ENCODE results near the gene CARD9.

CARD9 gene

DNA sequence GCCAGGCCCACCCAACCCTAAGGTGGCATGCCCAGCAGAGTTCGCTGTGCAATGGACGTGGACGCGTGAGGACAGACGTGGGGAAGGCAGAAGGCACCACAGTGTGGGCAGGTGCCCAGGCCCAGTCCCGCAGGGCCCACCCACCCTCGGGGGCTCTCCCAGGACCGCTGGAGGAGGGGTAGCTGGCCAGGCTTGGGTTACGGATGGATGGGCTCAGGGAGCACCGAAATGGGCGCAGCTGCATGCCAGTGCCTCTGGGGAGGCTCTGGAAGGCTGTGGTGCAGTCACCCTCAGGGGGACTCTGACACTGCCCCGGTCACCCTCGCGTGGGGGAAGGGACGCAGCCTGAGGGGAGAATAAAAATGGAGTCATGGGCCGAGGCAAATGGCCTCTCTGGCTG, 55.8 kb downstream of the CARD9 start:
- DNase-seq (ENCODE audit: low read depth, low spot score): no peak
- POLR2A ChIA-PET: no interaction called here
- TF ChIP-seq, protein P1, sequence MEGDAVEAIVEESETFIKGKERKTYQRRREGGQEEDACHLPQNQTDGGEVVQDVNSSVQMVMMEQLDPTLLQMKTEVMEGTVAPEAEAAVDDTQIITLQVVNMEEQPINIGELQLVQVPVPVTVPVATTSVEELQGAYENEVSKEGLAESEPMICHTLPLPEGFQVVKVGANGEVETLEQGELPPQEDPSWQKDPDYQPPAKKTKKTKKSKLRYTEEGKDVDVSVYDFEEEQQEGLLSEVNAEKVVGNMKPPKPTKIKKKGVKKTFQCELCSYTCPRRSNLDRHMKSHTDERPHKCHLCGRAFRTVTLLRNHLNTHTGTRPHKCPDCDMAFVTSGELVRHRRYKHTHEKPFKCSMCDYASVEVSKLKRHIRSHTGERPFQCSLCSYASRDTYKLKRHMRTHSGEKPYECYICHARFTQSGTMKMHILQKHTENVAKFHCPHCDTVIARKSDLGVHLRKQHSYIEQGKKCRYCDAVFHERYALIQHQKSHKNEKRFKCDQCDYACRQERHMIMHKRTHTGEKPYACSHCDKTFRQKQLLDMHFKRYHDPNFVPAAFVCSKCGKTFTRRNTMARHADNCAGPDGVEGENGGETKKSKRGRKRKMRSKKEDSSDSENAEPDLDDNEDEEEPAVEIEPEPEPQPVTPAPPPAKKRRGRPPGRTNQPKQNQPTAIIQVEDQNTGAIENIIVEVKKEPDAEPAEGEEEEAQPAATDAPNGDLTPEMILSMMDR (IDR thresholded peaks at IDR 0.05; ENCODE audit: insufficient read depth, low read length, missing control alignments): no peak
- H3K4me3 ChIP-seq (ENCODE audit: low read depth, low read length): no peak overlapping the region
- CTCF ChIA-PET: no interaction called here

DNA sequence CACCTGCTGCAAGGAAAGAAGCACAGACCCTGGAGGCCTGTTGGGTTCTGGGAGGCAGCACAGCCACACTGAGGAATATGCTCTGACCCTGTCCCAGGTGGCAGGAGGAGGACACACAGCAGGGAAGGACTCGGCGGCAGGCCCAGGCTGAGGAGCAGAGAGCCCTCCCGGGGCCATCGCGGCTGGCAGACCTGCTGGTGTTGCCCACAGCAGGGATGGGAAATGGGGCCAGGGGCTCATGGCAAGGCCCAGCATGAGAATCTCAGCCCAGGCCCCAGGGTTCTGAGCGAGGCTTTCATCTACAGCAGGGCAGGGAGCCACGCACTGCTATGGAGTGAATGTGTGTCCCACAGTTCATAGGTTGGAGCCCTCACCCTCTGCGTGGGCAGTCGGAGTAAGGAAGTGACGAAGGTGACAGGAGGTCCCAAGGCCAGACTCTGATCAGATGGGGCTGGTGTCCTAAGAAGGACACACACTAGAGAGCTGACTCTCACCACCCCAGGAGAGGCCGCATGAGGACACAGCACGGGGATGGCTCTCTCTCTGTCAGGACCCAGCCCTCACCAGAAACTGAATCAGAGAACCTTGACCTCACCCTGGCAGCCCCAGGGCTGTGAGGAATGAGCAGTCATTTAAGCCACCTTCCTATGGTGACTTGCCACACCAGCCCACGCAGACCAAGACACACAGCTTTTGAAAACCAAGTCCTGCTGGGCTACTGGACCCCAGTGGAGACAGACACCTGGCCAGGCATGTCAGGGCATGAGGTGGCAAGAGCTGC, 56.4 kb downstream of the CARD9 start:
- no peak for DNase-seq (ENCODE audit: low read depth, low spot score)
- ChIA-PET POLR2A (no interaction called here), CTCF (no interaction called here)
- no peak overlapping the region for H3K4me3 ChIP-seq (ENCODE audit: low read depth, low read length)
- TF ChIP-seq, protein P1 (IDR thresholded peaks at IDR 0.05; ENCODE audit: insufficient read depth, low read length, missing control alignments): no peak

- no peak for DNase-seq (ENCODE audit: low read depth, low spot score)
- CTCF ChIA-PET: interaction anchor here (5.9 kb wide), 1 partner anchor 48 kb away, joined by 93 read pairs; the partner anchor contains the start of gene DNLZ
- POLR2A ChIA-PET: no interaction called here
- TF ChIP-seq, protein P1 (IDR thresholded peaks at IDR 0.05; ENCODE audit: insufficient read depth, low read length, missing control alignments): no peak
- no peak overlapping the region for H3K4me3 ChIP-seq (ENCODE audit: low read depth, low read length)
Measured at GRCh38 chr9:136316271-136316751, 57.2 kb downstream of the CARD9 start.

- CTCF ChIA-PET: interaction anchor here (1.1 to 6.0 kb wide), 3 partner anchors 9 to 85 kb away, joined by 6 to 142 read pairs (median 93); partner anchors contain the start of genes DNLZ and SNAPC4
Measured at GRCh38 chr9:136314944-136315343, 58.5 kb downstream of the CARD9 start.

DNA sequence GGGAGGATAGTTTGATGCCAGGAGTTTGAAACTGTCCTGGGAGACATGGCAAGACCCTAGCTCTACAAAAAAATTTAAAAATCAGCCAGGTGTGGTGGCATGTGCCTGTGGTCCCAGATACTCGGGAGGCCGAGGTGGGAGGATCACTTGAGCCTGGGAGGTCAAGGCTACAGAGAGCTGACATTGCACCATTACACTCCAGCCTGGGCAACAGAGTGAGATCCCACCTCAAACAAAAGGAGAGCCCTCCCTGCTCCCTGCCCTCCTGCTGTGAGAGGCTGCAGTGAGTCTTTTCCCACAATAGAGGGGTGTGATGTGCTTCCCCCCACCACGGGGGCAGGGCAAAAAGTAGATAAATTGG, 59.4 kb downstream of the CARD9 start:
- ChIA-PET CTCF (interaction anchor here (1.4 to 6.0 kb wide), 10 partner anchors 10 to 192 kb away, joined by 4 to 142 read pairs (median 14); partner anchors contain the start of genes CARD9, CCDC187, DNLZ and ENTR1), POLR2A (no interaction called here)
- no peak for DNase-seq (ENCODE audit: low read depth, low spot score)
- TF ChIP-seq, protein P1 (IDR thresholded peaks at IDR 0.05; ENCODE audit: insufficient read depth, low read length, missing control alignments): no peak
- no peak overlapping the region for H3K4me3 ChIP-seq (ENCODE audit: low read depth, low read length)

More at GRCh38 chr9:136314944-136315343, 58.5 kb downstream of the CARD9 start:
- POLR2A ChIA-PET: no interaction called here
- DNase-seq (ENCODE audit: low read depth, low spot score): no peak
- H3K4me3 ChIP-seq (ENCODE audit: low read depth, low read length): no peak overlapping the region
- TF ChIP-seq, protein P1 (IDR thresholded peaks at IDR 0.05; ENCODE audit: insufficient read depth, low read length, missing control alignments): no peak
